ENCODE results near the gene RAP2C. TPM values are rescaled to one million over a fixed set of nuclear protein-coding genes. Genes with fewer than 3 reads are reported as not detected.

RAP2C gene
- total RNA-seq, 1 experiment from 2014 or later, result 52.7 TPM

DNA sequence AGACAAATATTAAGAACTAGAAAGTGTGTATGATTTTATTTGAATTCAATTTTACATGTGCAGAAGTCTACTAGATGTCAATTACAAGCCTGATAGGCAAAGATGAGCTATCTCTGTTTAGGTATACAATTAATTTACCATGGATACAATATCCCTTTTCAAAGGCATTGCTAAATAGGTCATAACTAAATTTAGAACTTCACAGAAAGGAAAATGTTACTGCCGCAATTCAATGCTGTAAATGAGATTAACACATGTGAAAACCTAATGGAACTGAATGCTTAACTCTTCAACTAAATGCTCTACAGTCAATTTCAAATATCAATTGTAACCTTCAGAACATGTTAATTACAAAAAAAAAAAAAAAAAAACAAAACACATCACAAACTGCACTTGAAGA lies 14.6 kb downstream of the RAP2C start:
- Histone ChIP-seq H3K9ac (ENCODE audit: extremely low read depth, insufficient read length, low read length) (no peak overlapping the region), H3K4ac (ENCODE audit: low read depth, low read length) (no peak overlapping the region), H3K23me2 (ENCODE audit: insufficient read length, low read depth, low read length, poor library complexity, severe bottlenecking) (no peaks in the 10 kb centered on the region), H4K91ac (ENCODE audit: insufficient read length, low read depth, low read length) (no peak overlapping the region), H3K27ac (ENCODE audit: insufficient read length, low read depth, low read length) (no peak overlapping the region), H3K4me1 (ENCODE audit: insufficient read depth, low read length) (no peaks in the 10 kb centered on the region), H4K5ac (ENCODE audit: insufficient read length, low read depth, low read length) (no peak overlapping the region), H3K14ac (ENCODE audit: insufficient read depth, low read length) (no peak overlapping the region), H3K18ac (ENCODE audit: insufficient read length, low read depth, low read length) (no peak overlapping the region), H3K27me3 (ENCODE audit: insufficient read depth, low read length) (no peaks in the 10 kb centered on the region), H3T11ph (ENCODE audit: low read length) (no peak overlapping the region), H2AK5ac (ENCODE audit: insufficient read length, low read length) (no peak overlapping the region), H2BK20ac (ENCODE audit: low read depth, low read length, poor library complexity, severe bottlenecking) (no peak overlapping the region), H2BK5ac (ENCODE audit: insufficient read length, low read length) (no peak overlapping the region), H3K23ac (ENCODE audit: insufficient read length, low read depth, low read length) (no peak overlapping the region), H2AFZ (ENCODE audit: low read length) (no peak overlapping the region), H4K20me1 (ENCODE audit: control insufficient read depth, insufficient read depth, insufficient read length) (no peaks in the 10 kb centered on the region), H3K56ac (ENCODE audit: insufficient read length, low read depth, low read length) (no peak overlapping the region), H3K9me3 (ENCODE audit: control insufficient read depth, low read depth, low read length) (no peaks in the 10 kb centered on the region), H2BK15ac (ENCODE audit: low read depth, low read length) (no peak overlapping the region), H3K79me1 (ENCODE audit: insufficient read depth, low read depth, low read length, poor library complexity, severe bottlenecking) (no peaks in the 10 kb centered on the region), H2BK12ac (ENCODE audit: insufficient read length, low read depth, low read length) (no peak overlapping the region), H4K8ac (replicated peaks; ENCODE audit: insufficient read length, low read depth, low read length) (no peak overlapping the region), H3K79me2 (ENCODE audit: insufficient read depth, low read length) (no peaks in the 10 kb centered on the region), H2BK120ac (ENCODE audit: low read depth, low read length, poor library complexity, severe bottlenecking) (no peak overlapping the region), H3K4me2 (ENCODE audit: insufficient read depth, insufficient read length, low read length) (no peak overlapping the region)
- no peak overlapping the region for H3K27ac Mint-ChIP-seq
- H3K4me1 Mint-ChIP-seq, result peaks cover 8% of the 10 kb centered on the region in 2 experiments; a peak in 3 of 4 replicates
- H3K36me3 Mint-ChIP-seq (ENCODE audit: insufficient read depth in 1 of 3, low read depth in 3 of 3), result peaks cover 8 to 29% (median 27%) of the 10 kb centered on the region in 3 experiments; a peak in 6 of 7 replicates
- no peaks in the 10 kb centered on the region; a peak in 1 of 5 replicates for H3K9me3 Mint-ChIP-seq
- no peaks in the 10 kb centered on the region for H3K27me3 Mint-ChIP-seq (ENCODE audit: low read depth)
- TF ChIP-seq, protein P1, sequence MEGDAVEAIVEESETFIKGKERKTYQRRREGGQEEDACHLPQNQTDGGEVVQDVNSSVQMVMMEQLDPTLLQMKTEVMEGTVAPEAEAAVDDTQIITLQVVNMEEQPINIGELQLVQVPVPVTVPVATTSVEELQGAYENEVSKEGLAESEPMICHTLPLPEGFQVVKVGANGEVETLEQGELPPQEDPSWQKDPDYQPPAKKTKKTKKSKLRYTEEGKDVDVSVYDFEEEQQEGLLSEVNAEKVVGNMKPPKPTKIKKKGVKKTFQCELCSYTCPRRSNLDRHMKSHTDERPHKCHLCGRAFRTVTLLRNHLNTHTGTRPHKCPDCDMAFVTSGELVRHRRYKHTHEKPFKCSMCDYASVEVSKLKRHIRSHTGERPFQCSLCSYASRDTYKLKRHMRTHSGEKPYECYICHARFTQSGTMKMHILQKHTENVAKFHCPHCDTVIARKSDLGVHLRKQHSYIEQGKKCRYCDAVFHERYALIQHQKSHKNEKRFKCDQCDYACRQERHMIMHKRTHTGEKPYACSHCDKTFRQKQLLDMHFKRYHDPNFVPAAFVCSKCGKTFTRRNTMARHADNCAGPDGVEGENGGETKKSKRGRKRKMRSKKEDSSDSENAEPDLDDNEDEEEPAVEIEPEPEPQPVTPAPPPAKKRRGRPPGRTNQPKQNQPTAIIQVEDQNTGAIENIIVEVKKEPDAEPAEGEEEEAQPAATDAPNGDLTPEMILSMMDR (conservative IDR thresholded peaks at IDR 0.05), result no peak
- no peak for DNase-seq
- WGBS (ENCODE audit: extremely low coverage, insufficient read length, low lambda C conversion rate), result no CpG with 5 or more reads among the region's 1 CpG
- H3K4me3 Mint-ChIP-seq, result no peak overlapping the region
